ENCODE data around the gene CCDC60.

DNA sequence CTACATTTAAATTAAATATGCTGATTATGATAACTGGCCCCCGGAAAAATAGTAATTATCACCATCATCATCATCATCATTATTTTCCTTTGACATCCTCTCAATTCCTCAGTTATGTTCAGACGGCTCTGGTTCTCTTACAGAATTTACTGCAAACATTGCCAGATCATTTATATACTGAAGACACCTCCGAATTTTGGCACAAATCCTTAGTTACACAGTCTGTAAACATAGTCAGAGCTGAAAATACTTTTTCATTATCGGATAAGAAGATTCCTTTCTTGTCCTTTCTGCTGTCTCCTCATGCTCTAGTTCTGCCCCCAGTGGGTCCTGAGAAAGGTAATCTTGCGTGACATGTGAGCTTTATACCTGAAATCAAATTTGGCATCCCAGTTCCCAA lies 40.3 kb upstream of the CCDC60 start:
- TF ChIP-seq, protein P1, sequence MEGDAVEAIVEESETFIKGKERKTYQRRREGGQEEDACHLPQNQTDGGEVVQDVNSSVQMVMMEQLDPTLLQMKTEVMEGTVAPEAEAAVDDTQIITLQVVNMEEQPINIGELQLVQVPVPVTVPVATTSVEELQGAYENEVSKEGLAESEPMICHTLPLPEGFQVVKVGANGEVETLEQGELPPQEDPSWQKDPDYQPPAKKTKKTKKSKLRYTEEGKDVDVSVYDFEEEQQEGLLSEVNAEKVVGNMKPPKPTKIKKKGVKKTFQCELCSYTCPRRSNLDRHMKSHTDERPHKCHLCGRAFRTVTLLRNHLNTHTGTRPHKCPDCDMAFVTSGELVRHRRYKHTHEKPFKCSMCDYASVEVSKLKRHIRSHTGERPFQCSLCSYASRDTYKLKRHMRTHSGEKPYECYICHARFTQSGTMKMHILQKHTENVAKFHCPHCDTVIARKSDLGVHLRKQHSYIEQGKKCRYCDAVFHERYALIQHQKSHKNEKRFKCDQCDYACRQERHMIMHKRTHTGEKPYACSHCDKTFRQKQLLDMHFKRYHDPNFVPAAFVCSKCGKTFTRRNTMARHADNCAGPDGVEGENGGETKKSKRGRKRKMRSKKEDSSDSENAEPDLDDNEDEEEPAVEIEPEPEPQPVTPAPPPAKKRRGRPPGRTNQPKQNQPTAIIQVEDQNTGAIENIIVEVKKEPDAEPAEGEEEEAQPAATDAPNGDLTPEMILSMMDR (IDR thresholded peaks at IDR 0.05; ENCODE audit: low read depth, low read length), result no peak
- no peak for TF ChIP-seq EZH2phosphoT487 (IDR thresholded peaks at IDR 0.05; ENCODE audit: low read depth)
